ACC112 (cell line): ENCODE measurements around the gene PALM2AKAP2.

Experiments
- H2AFZ ChIP-seq: fragments of 200-600 bp; sonication (generic); one replicate; pipeline ENCODE4 v1.6.0; 2017; ENCODE audit warnings: antibody characterized with exemption, low read length; ENCODE audit not compliant: unreplicated experiment
- H3K27ac ChIP-seq: fragments of 200-600 bp; sonication (generic); 2 replicates; pipeline ENCODE4 v1.5.1; 2014; ENCODE audit warnings: low read depth, mild to moderate bottlenecking, antibody characterized with exemption, low read length, moderate library complexity
- H3K27me3 ChIP-seq: fragments of 200-600 bp; sonication (generic); 2 replicates; pipeline ENCODE4 v1.6.1; 2014; ENCODE audit warnings: mild to moderate bottlenecking, antibody characterized with exemption, low read length, moderate library complexity, mixed read lengths; ENCODE audit not compliant: insufficient read depth
- H3K36me3 ChIP-seq: fragments of 200-600 bp; sonication (generic); 2 replicates; pipeline ENCODE4 v1.6.1; 2016; ENCODE audit warnings: mild to moderate bottlenecking, antibody characterized with exemption, low read length, moderate library complexity, mixed read lengths; ENCODE audit not compliant: insufficient read depth
- H3K4me1 ChIP-seq: fragments of 200-600 bp; sonication (generic); one replicate; pipeline ENCODE4 v1.6.1; 2016; ENCODE audit warnings: low read length, mixed read lengths; ENCODE audit not compliant: insufficient read depth, unreplicated experiment, control insufficient read depth
- H3K4me3 ChIP-seq: fragments of 200-600 bp; sonication (generic); 2 replicates; pipeline ENCODE4 v1.5.1; 2014; ENCODE audit warnings: mild to moderate bottlenecking, low read depth, low read length
- H3K79me2 ChIP-seq: fragments of 200-600 bp; sonication (generic); one replicate; pipeline ENCODE4 v1.6.0; 2016; ENCODE audit warnings: low read length; ENCODE audit not compliant: control insufficient read depth, unreplicated experiment, insufficient read depth

PALM2AKAP2 gene

GRCh38 chr9:109751253-109751652, 28.7 kb upstream of the PALM2AKAP2 start:
- no peak overlapping the region for H2AFZ ChIP-seq
- no peaks in the 10 kb centered on the region for H3K79me2 ChIP-seq
- no peaks in the 10 kb centered on the region for H3K36me3 ChIP-seq
- no peaks in the 10 kb centered on the region for H3K4me1 ChIP-seq
- peaks cover 55% of the 10 kb centered on the region for H3K27me3 ChIP-seq
- no peak overlapping the region for H3K27ac ChIP-seq
- no peak overlapping the region for H3K4me3 ChIP-seq

- no peak overlapping the region for H3K27ac ChIP-seq
- no peaks in the 10 kb centered on the region for H3K36me3 ChIP-seq
- H3K4me1 ChIP-seq, result no peaks in the 10 kb centered on the region
- H3K4me3 ChIP-seq, result no peak overlapping the region
- H3K27me3 ChIP-seq, result peaks cover 76% of the 10 kb centered on the region
- H3K79me2 ChIP-seq, result no peaks in the 10 kb centered on the region
- H2AFZ ChIP-seq, result no peak overlapping the region
These were observed 26.7 kb upstream of the PALM2AKAP2 start for GRCh38 chr9:109753308-109753707.

GRCh38 chr9:109755040-109755439, 25.0 kb upstream of the PALM2AKAP2 start:
- no peaks in the 10 kb centered on the region for H3K79me2 ChIP-seq
- H3K36me3 ChIP-seq, result no peaks in the 10 kb centered on the region
- no peak overlapping the region for H3K4me3 ChIP-seq
- H3K27me3 ChIP-seq, result peaks cover 93% of the 10 kb centered on the region
- H3K27ac ChIP-seq, result no peak overlapping the region
- H2AFZ ChIP-seq, result no peak overlapping the region
- no peaks in the 10 kb centered on the region for H3K4me1 ChIP-seq

- no peaks in the 10 kb centered on the region for H3K79me2 ChIP-seq
- H3K4me3 ChIP-seq, result no peak overlapping the region
These were observed 20.4 kb upstream of the PALM2AKAP2 start for GRCh38 chr9:109759589-109759988.

GRCh38 chr9:109765278-109765677, 14.7 kb upstream of the PALM2AKAP2 start:
- Histone ChIP-seq H3K79me2 (no peaks in the 10 kb centered on the region), H3K4me1 (no peaks in the 10 kb centered on the region), H3K4me3 (no peak overlapping the region), H2AFZ (no peak overlapping the region), H3K36me3 (no peaks in the 10 kb centered on the region), H3K27ac (no peak overlapping the region), H3K27me3 (peaks cover 15% of the 10 kb centered on the region)

More at GRCh38 chr9:109759589-109759988, 20.4 kb upstream of the PALM2AKAP2 start:
- Histone ChIP-seq H3K27ac (no peak overlapping the region), H2AFZ (no peak overlapping the region), H3K36me3 (no peaks in the 10 kb centered on the region), H3K4me1 (no peaks in the 10 kb centered on the region), H3K27me3 (peaks cover 67% of the 10 kb centered on the region)

GRCh38 chr9:109765830-109766229, 14.2 kb upstream of the PALM2AKAP2 start:
- Histone ChIP-seq H3K79me2 (no peaks in the 10 kb centered on the region), H3K4me3 (no peak overlapping the region), H2AFZ (no peak overlapping the region), H3K27ac (no peak overlapping the region), H3K36me3 (no peaks in the 10 kb centered on the region), H3K27me3 (peaks cover 12% of the 10 kb centered on the region), H3K4me1 (peaks cover 4% of the 10 kb centered on the region)

GRCh38 chr9:109766351-109766750, 13.6 kb upstream of the PALM2AKAP2 start:
- no peak overlapping the region for H3K27ac ChIP-seq

GRCh38 chr9:109767404-109767803, 12.6 kb upstream of the PALM2AKAP2 start:
- H2AFZ ChIP-seq, result no peak overlapping the region

More at GRCh38 chr9:109766351-109766750, 13.6 kb upstream of the PALM2AKAP2 start:
- Histone ChIP-seq H3K4me1 (peaks cover 10% of the 10 kb centered on the region), H3K27me3 (peaks cover 11% of the 10 kb centered on the region), H3K4me3 (no peak overlapping the region), H2AFZ (no peak overlapping the region), H3K36me3 (no peaks in the 10 kb centered on the region), H3K79me2 (no peaks in the 10 kb centered on the region)

GRCh38 chr9:109767814-109768213, 12.2 kb upstream of the PALM2AKAP2 start:
- Histone ChIP-seq H3K27me3 (peaks cover 11% of the 10 kb centered on the region), H3K4me1 (peaks cover 20% of the 10 kb centered on the region), H3K27ac (no peak overlapping the region), H2AFZ (no peak overlapping the region), H3K4me3 (no peak overlapping the region), H3K79me2 (no peaks in the 10 kb centered on the region), H3K36me3 (no peaks in the 10 kb centered on the region)

More at GRCh38 chr9:109767404-109767803, 12.6 kb upstream of the PALM2AKAP2 start:
- H3K36me3 ChIP-seq, result no peaks in the 10 kb centered on the region
- H3K27me3 ChIP-seq, result peaks cover 11% of the 10 kb centered on the region
- H3K4me3 ChIP-seq, result no peak overlapping the region
- H3K27ac ChIP-seq, result no peak overlapping the region
- no peaks in the 10 kb centered on the region for H3K79me2 ChIP-seq
- peaks cover 20% of the 10 kb centered on the region for H3K4me1 ChIP-seq

- no peak overlapping the region for H2AFZ ChIP-seq
- H3K27ac ChIP-seq, result no peak overlapping the region
- H3K79me2 ChIP-seq, result no peaks in the 10 kb centered on the region
These were observed 10.7 kb upstream of the PALM2AKAP2 start for GRCh38 chr9:109769250-109769649.

GRCh38 chr9:109770101-109770500, 9.9 kb upstream of the PALM2AKAP2 start:
- Histone ChIP-seq H3K36me3 (no peaks in the 10 kb centered on the region), H3K4me3 (no peak overlapping the region), H3K27me3 (0 out of 2 replicates have a peak, but pooled peaks cover 3% of the 10 kb centered on the region), H2AFZ (no peak overlapping the region), H3K79me2 (no peaks in the 10 kb centered on the region), H3K4me1 (peaks cover 20% of the 10 kb centered on the region), H3K27ac (no peak overlapping the region)

More at GRCh38 chr9:109769250-109769649, 10.7 kb upstream of the PALM2AKAP2 start:
- Histone ChIP-seq H3K4me3 (no peak overlapping the region), H3K4me1 (peaks cover 20% of the 10 kb centered on the region), H3K27me3 (0 out of 2 replicates have a peak, but pooled peaks cover 6% of the 10 kb centered on the region), H3K36me3 (no peaks in the 10 kb centered on the region)
